Activated T-cell treated with anti-CD3 and anti-CD28 coated beads for 4 hours (primary cell): ENCODE data around the gene FKTN.

Source experiments
- DNase-seq: peaks from one replicate; pipeline ENCODE4 v3.0.0-alpha.2; 2020

The FKTN gene

GRCh38 chr9:105679257-105680022 is 121.5 kb downstream of the FKTN start:
- DNase-seq: no peak

- DNase-seq: no peak
These were observed 123.4 kb downstream of the FKTN start for GRCh38 chr9:105681313-105681712.

GRCh38 chr9:105681724-105682123 is 123.8 kb downstream of the FKTN start:
- no peak for DNase-seq

- DNase-seq: no peak
These were observed 125.9 kb downstream of the FKTN start for GRCh38 chr9:105683688-105684275.

- DNase-seq: no peak
These were observed 129.0 kb downstream of the FKTN start for GRCh38 chr9:105686936-105687335.
